Neutrophil (primary cell): ENCODE data around the gene GIGYF1.

Source experiments
- H3K27ac ChIP-seq: fragments of 200-600 bp; sonication (generic); 2 replicates; pipeline ENCODE4 v1.5.1; 2016; ENCODE audit warnings: mild to moderate bottlenecking, moderate library complexity
- H3K27me3 ChIP-seq: fragments of 200-600 bp; sonication (generic); 2 replicates; pipeline ENCODE4 v1.6.0; 2016; ENCODE audit warnings: mild to moderate bottlenecking
- H3K36me3 ChIP-seq: fragments of 200-600 bp; sonication (generic); 2 replicates; pipeline ENCODE4 v1.5.1; 2017
- H3K4me1 ChIP-seq, 2 experiments: fragments of 200-600 bp in 1 of 2; sonication (generic) in 1 of 2; 1 replicate in 1 of 2; 2 replicates in 1 of 2; pipeline versions ENCODE4 v1.5.1 to v1.6.1; 2013 to 2016; ENCODE audit warnings: low read depth in 1 of 2, low read length in 1 of 2, mild to moderate bottlenecking in 1 of 2, moderate library complexity in 1 of 2; ENCODE audit not compliant: control insufficient read depth in 1 of 2, insufficient read depth in 1 of 2
- H3K4me3 ChIP-seq, 2 experiments: fragments of 200-600 bp in 1 of 2; sonication (generic) in 1 of 2; 1 replicate in 1 of 2; 2 replicates in 1 of 2; pipeline ENCODE4 v1.5.1; 2013 to 2016; ENCODE audit warnings: low read depth in 1 of 2, low read length in 1 of 2, mild to moderate bottlenecking in 1 of 2, moderate library complexity in 1 of 2
- H3K9me3 ChIP-seq: fragments of 200-600 bp; sonication (generic); 2 replicates; pipeline ENCODE4 v1.5.1; 2016
- TF ChIP-seq, protein P1 (sequence below): fragments of 200-600 bp; sonication (generic); IDR thresholded peaks from 2 replicates; pipeline ENCODE4 v1.5.1; 2016; ENCODE audit warnings: antibody characterized with exemption

GIGYF1 gene

DNA sequence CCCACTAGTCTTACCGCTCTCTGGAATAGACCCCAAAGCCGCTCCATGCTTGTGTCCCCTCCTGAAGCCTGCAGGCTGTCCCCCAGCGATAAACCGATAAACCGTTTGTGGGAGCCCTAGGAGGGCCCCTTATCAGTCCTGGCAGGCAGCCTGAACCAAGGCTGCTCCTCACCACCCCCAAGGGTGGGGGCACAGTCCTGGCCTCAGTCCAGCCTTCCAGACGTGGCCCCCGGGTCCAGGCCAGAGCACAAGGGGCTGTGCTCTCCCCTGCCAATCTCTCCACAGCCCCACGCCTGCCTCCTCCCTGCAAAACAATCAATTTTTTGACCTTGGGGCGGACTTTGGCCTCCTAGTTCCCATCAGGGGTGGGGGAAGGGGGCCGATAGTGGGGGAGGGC, 52.6 kb downstream of the GIGYF1 start, which contains the start of gene TFR2:
TSS of gene TFR2 (minus strand) at position 90 of the 397 bp plus-strand sequence. CDS start at position 47, 43 bp downstream.
- TF ChIP-seq, protein P1, sequence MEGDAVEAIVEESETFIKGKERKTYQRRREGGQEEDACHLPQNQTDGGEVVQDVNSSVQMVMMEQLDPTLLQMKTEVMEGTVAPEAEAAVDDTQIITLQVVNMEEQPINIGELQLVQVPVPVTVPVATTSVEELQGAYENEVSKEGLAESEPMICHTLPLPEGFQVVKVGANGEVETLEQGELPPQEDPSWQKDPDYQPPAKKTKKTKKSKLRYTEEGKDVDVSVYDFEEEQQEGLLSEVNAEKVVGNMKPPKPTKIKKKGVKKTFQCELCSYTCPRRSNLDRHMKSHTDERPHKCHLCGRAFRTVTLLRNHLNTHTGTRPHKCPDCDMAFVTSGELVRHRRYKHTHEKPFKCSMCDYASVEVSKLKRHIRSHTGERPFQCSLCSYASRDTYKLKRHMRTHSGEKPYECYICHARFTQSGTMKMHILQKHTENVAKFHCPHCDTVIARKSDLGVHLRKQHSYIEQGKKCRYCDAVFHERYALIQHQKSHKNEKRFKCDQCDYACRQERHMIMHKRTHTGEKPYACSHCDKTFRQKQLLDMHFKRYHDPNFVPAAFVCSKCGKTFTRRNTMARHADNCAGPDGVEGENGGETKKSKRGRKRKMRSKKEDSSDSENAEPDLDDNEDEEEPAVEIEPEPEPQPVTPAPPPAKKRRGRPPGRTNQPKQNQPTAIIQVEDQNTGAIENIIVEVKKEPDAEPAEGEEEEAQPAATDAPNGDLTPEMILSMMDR: no peak
- no peak within 1 kb of the TSS for H3K27ac ChIP-seq
- no peaks in the 10 kb centered on the region for H3K4me1 ChIP-seq
- H3K36me3 ChIP-seq: no peaks in the 10 kb centered on the region
- H3K4me3 ChIP-seq: no peak within 1 kb of the TSS
- H3K27me3 ChIP-seq: peaks cover 43% of the 10 kb centered on the region
- H3K9me3 ChIP-seq: no peaks in the 10 kb centered on the region

DNA sequence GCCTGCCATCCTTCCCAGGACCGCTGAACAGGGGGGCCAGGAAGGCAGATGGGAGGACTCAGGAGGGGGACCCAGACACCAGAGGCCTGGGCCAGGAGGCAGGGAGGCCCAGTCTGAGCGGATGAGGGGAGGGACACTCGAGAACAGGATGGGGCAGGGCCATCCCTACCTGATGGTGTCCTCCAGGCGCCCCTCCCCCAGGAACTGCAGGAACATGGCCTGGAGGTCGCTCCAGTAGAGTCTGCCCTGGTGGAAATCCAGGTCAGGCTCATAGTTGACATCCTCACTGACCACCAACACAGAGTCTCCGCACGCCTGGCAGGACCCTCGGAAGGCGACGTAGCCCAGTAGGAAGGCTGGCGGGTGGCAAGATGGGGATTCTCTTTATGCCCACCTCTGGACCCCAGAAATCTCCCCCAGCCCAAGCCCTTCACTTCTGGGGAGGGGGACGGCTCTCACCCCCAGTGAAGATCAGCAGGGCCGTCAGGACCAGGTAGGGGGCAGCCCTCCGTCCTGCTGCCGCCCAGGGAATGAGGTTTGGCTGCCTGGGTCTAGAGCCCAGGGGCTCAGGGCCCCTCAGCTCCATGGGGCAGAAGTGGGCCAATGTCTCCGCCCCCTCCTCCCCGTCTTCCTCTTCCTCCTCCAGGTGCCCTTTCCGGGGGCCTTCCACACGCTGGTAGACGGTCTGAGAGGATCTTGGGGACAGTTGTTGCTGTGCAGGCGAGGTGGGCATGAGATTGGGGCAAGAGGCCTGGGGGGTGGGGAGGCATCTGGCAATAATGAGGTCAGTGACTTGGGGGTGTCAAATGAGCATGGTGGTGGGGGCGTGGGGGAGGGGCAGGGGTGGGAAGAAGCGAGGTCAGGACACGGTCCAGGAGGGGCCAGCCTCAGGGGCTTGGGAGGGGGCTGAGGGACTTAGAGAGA, 53.3 kb downstream of the GIGYF1 start:
- no peaks in the 10 kb centered on the region for H3K4me1 ChIP-seq
- H3K4me3 ChIP-seq: no peak overlapping the region
- peaks cover 43% of the 10 kb centered on the region for H3K27me3 ChIP-seq
- no peaks in the 10 kb centered on the region for H3K36me3 ChIP-seq
- no peak overlapping the region for H3K27ac ChIP-seq
- TF ChIP-seq, protein P1: no peak
- no peaks in the 10 kb centered on the region for H3K9me3 ChIP-seq

DNA sequence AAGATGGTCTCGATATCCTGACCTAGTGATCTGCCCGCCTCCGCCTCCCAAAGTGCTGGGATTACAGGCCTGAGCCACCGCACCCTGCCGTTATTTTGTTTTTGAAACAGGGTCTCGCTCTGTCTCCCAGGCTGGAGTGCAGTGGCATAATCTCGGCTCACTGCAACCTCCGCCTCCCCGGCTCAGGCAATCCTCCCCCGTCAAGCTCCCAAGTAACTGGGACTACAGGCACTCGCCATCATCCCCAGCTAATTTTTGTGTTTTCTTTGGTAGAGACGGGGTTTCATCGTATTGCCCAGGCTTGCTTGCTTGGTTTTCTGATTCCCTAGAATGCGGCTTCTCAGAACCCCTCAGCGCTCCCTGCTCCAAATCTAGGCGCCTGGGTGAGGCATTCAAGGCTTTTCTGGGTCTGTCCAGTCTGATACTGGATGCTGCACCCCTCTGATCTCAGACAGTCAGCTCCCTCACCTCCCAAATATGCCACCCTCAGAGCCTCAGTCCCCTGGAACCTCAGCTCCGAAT, 54.0 kb downstream of the GIGYF1 start:
- TF ChIP-seq, protein P1: no peak
- Histone ChIP-seq H3K9me3 (no peaks in the 10 kb centered on the region), H3K4me3 (no peak overlapping the region), H3K36me3 (no peaks in the 10 kb centered on the region), H3K4me1 (no peaks in the 10 kb centered on the region), H3K27me3 (peaks cover 44% of the 10 kb centered on the region), H3K27ac (no peak overlapping the region)

- H3K27me3 ChIP-seq: peaks cover 67% of the 10 kb centered on the region
- peaks cover 11 to 12% of the 10 kb centered on the region in 2 experiments for H3K4me1 ChIP-seq
- H3K9me3 ChIP-seq: no peaks in the 10 kb centered on the region
- H3K27ac ChIP-seq: peak overlapping the region; percentile 51
- no peaks in the 10 kb centered on the region for H3K36me3 ChIP-seq
- H3K4me3 ChIP-seq: peak overlapping the region; percentile 59 to 73
- TF ChIP-seq, protein P1: peak; percentile 51
These were observed 60.9 kb downstream of the GIGYF1 start for GRCh38 chr7:100632951-100633717.

DNA sequence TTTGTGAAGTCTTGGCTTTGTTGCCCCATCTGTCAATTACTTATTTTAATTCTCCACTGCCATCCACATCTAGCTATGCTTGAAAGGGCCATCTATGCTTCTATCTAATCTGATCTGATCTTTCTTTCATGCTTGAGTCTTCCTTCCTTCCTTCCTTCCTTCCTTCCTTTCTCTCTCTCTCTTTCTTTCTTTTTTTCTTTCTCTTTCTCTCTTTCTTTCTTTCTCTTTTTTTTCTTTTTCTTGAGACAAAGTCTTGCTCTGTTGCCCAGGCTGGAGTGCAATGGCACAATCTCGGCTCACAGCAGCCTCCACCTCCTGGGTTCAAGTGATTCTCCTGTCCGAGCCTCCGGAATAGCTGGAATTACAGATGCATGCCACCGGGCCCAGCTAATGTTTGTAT, 64.0 kb downstream of the GIGYF1 start:
- H3K4me1 ChIP-seq: peaks cover 15 to 22% of the 10 kb centered on the region in 2 experiments
- H3K27ac ChIP-seq: no peak overlapping the region
- H3K4me3 ChIP-seq: no peak overlapping the region
- H3K36me3 ChIP-seq: no peaks in the 10 kb centered on the region
- H3K9me3 ChIP-seq: no peaks in the 10 kb centered on the region
- TF ChIP-seq, protein P1: no peak
- H3K27me3 ChIP-seq: peaks cover 84% of the 10 kb centered on the region
